Muscle of leg (tissue), 11 donors: ENCODE measurements around the gene LRMDA. TPM values are rescaled to one million over a fixed set of nuclear protein-coding genes. Genes with fewer than 3 reads are reported as not detected.
A peak's percentile ranks its signal among the peaks of the same experiment; 100 is the strongest.

Source experiments
- DNase-seq: peaks from one replicate; pipeline ENCODE4 v3.0.0; 2013
- H3K27ac ChIP-seq: one replicate; pipeline ENCODE4 v1.5.1; 2013; ENCODE audit warnings: mild to moderate bottlenecking, low read length, control low read depth
- H3K27me3 ChIP-seq: one replicate; pipeline ENCODE4 v1.6.1; 2013; ENCODE audit warnings: low read length; ENCODE audit not compliant: control insufficient read depth, insufficient read depth
- H3K36me3 ChIP-seq: one replicate; pipeline ENCODE4 v1.6.1; 2013; ENCODE audit warnings: low read length; ENCODE audit not compliant: control insufficient read depth, insufficient read depth
- H3K4me1 ChIP-seq: one replicate; pipeline ENCODE4 v1.6.1; 2013; ENCODE audit warnings: low read length; ENCODE audit not compliant: control insufficient read depth, insufficient read depth
- H3K4me3 ChIP-seq: one replicate; pipeline ENCODE4 v1.5.1; 2013; ENCODE audit warnings: low read length, control low read depth
- H3K9me3 ChIP-seq: replicated peaks from 2 replicates; pipeline ENCODE4 v1.6.1; 2013; ENCODE audit warnings: low read depth, low read length; ENCODE audit not compliant: control insufficient read depth
- WGBS: methylation state at CpG from one replicate; pipeline ENCODE4 v1.1.5; 2013; ENCODE audit warnings: missing lambda C conversion rate; ENCODE audit not compliant: insufficient coverage; 5-methylcytosine and 5-hydroxymethylcytosine counted together
- polyA plus RNA-seq, 8 donors: library from polyadenylated mRNA; unstranded; fragments of 120-200 nt; gene quantifications; one replicate each; pipeline versions ENCODE4 v1.2.1 to v1.2.3, GENCODE V29; 2013; ENCODE audit warnings: inconsistent platforms in 1 of 8, low replicate concordance in 1 of 8; ENCODE audit not compliant: insufficient read length in 8 of 8, insufficient read depth in 1 of 8
- total RNA-seq: library from RNA; stranded (reverse); fragments of 120-200 nt; gene quantifications from one replicate; pipeline ENCODE4 v1.2.4, GENCODE V29; 2013

Gene LRMDA
- total and polyA plus RNA-seq, 9 donors: 4.8 to 7.9 (median 5.7) TPM

GRCh38 chr10:75655791-75656451 is 224.5 kb downstream of the LRMDA start:
- peak; percentile 38 for DNase-seq
- H3K4me3 ChIP-seq: no peak overlapping the region
- H3K27ac ChIP-seq: no peak overlapping the region
- peaks cover 3% of the 10 kb centered on the region for H3K27me3 ChIP-seq
- H3K9me3 ChIP-seq: no peaks in the 10 kb centered on the region
- WGBS: no CpG with 5 or more reads among the region's 3 CpGs
- no peaks in the 10 kb centered on the region for H3K36me3 ChIP-seq
- H3K4me1 ChIP-seq: peaks cover 3% of the 10 kb centered on the region

GRCh38 chr10:75657351-75657750 is 225.9 kb downstream of the LRMDA start:
- H3K4me3 ChIP-seq: no peak overlapping the region
- peaks cover 3% of the 10 kb centered on the region for H3K27me3 ChIP-seq
- no peaks in the 10 kb centered on the region for H3K36me3 ChIP-seq
- H3K9me3 ChIP-seq: no peaks in the 10 kb centered on the region
- 96% methylated on average over 2 of the region's 2 CpGs for WGBS
- peaks cover 3% of the 10 kb centered on the region for H3K4me1 ChIP-seq
- no peak for DNase-seq
- H3K27ac ChIP-seq: no peak overlapping the region

DNA sequence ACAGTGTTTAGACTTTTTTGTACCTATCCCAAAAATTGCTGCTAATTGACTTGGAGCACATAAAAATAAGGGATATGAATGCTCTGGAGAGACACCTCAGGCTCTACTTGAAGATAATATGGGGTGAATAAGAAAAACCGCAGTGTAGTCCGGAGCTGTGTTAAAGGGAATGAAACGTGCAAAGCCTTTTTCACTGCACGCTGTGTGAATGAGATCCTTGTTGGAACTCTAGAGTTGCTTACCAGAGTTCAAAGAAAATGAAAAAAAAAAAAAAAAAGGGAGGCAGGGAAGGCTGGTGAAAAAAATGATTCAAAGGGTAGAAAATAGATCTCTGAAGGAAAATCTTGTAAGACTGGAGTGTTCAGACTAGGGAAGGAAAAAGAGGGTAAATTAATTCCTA is 226.6 kb downstream of the LRMDA start:
- no peak overlapping the region for H3K27ac ChIP-seq
- peaks cover 3% of the 10 kb centered on the region for H3K4me1 ChIP-seq
- H3K4me3 ChIP-seq: no peak overlapping the region
- WGBS: 44% methylated on average over 3 of the region's 4 CpGs
- no peaks in the 10 kb centered on the region for H3K9me3 ChIP-seq
- no peaks in the 10 kb centered on the region for H3K36me3 ChIP-seq
- peaks cover 3% of the 10 kb centered on the region for H3K27me3 ChIP-seq
- no peak for DNase-seq

- H3K27me3 ChIP-seq: peaks cover 3% of the 10 kb centered on the region
- no peaks in the 10 kb centered on the region for H3K9me3 ChIP-seq
- no CpG with 5 or more reads among the region's 1 CpG for WGBS
- no peak overlapping the region for H3K4me3 ChIP-seq
- H3K4me1 ChIP-seq: peaks cover 3% of the 10 kb centered on the region
- H3K36me3 ChIP-seq: no peaks in the 10 kb centered on the region
- DNase-seq: no peak
- H3K27ac ChIP-seq: no peak overlapping the region
These were observed 227.1 kb downstream of the LRMDA start for GRCh38 chr10:75658496-75658895.

DNA sequence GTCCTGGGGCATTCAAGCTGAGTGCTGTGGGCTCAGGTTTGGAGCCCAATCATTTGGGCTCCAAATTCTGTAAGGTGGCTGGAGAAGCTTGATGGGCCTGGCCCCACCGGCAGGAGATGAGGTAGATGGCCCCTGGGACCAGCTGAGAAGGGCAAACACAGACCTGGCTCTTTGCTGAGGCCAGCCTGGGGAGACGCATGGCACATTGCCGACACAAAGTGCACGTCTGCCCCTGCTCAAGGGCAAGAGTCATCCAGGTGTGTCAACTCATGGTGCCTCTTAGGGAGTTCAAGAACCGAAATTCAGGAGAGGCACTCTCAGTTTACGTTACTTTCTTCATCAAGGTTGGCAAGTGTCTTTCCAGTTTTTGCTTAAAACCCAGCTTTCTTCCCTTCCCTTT is 227.5 kb downstream of the LRMDA start:
- Histone ChIP-seq H3K27ac (no peak overlapping the region), H3K36me3 (no peaks in the 10 kb centered on the region), H3K4me3 (no peak overlapping the region), H3K9me3 (no peaks in the 10 kb centered on the region), H3K27me3 (peaks cover 3% of the 10 kb centered on the region), H3K4me1 (peaks cover 3% of the 10 kb centered on the region)
- 86% methylated on average over 6 of the region's 6 CpGs for WGBS
- DNase-seq: no peak

DNA sequence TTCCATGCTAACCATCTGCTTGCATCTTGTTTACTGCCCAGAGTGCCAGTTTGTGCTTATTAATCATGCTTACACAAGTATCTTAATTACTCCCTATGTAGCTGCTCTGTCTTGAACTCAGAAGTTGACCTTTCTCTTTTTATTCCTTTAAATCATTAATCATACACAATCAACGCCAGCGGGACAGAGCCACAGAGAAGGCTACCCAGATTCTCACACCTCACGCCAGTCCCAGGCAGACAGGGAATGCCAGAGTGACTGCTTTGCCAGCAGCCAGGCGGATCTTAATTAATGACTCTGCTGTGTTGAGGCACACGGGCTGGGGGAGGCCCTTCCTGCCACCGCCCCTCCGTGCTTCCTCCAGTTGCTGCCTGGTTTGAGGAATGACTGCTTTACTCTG is 229.4 kb downstream of the LRMDA start:
- no peak for DNase-seq
- Histone ChIP-seq H3K4me1 (no peaks in the 10 kb centered on the region), H3K27ac (no peak overlapping the region), H3K9me3 (no peaks in the 10 kb centered on the region), H3K27me3 (peaks cover 3% of the 10 kb centered on the region), H3K36me3 (no peaks in the 10 kb centered on the region), H3K4me3 (no peak overlapping the region)
- WGBS: 57% methylated on average over 7 of the region's 7 CpGs

- no peak for DNase-seq
- H3K27ac ChIP-seq: no peak overlapping the region
These were observed 231.3 kb downstream of the LRMDA start for GRCh38 chr10:75662715-75663114.

GRCh38 chr10:75663947-75664664 is 232.7 kb downstream of the LRMDA start:
- Histone ChIP-seq H3K36me3 (no peaks in the 10 kb centered on the region), H3K27ac (no peak overlapping the region), H3K4me1 (no peaks in the 10 kb centered on the region), H3K4me3 (no peak overlapping the region), H3K27me3 (no peaks in the 10 kb centered on the region), H3K9me3 (no peaks in the 10 kb centered on the region)
- 82% methylated on average over 2 of the region's 3 CpGs for WGBS
- no peak for DNase-seq

More at GRCh38 chr10:75662715-75663114, 231.3 kb downstream of the LRMDA start:
- WGBS: 47% methylated on average over 2 of the region's 3 CpGs
- no peaks in the 10 kb centered on the region for H3K36me3 ChIP-seq
- H3K4me1 ChIP-seq: no peaks in the 10 kb centered on the region
- no peaks in the 10 kb centered on the region for H3K9me3 ChIP-seq
- peaks cover 3% of the 10 kb centered on the region for H3K27me3 ChIP-seq
- H3K4me3 ChIP-seq: no peak overlapping the region

- no CpG with 5 or more reads among the region's 3 CpGs for WGBS
- Histone ChIP-seq H3K36me3 (no peaks in the 10 kb centered on the region), H3K27me3 (no peaks in the 10 kb centered on the region), H3K27ac (no peak overlapping the region), H3K4me1 (no peaks in the 10 kb centered on the region), H3K4me3 (no peak overlapping the region), H3K9me3 (no peaks in the 10 kb centered on the region)
- no peak for DNase-seq
These were observed 233.5 kb downstream of the LRMDA start for GRCh38 chr10:75664968-75665367.

GRCh38 chr10:75665707-75666106 is 234.3 kb downstream of the LRMDA start:
- Histone ChIP-seq H3K36me3 (no peaks in the 10 kb centered on the region), H3K4me1 (no peaks in the 10 kb centered on the region), H3K4me3 (no peak overlapping the region), H3K27me3 (no peaks in the 10 kb centered on the region), H3K9me3 (no peaks in the 10 kb centered on the region), H3K27ac (no peak overlapping the region)
- DNase-seq: no peak
